Measurements from ENCODE around the gene HNRNPH2.
A peak's percentile ranks its signal among the peaks of the same experiment; 100 is the strongest.

Gene HNRNPH2

GRCh38 chrX:101368800-101369199, 39.2 kb upstream of the HNRNPH2 start:
- no peak for DNase-seq (ENCODE audit: low spot score)
- TF ChIP-seq, protein P1, sequence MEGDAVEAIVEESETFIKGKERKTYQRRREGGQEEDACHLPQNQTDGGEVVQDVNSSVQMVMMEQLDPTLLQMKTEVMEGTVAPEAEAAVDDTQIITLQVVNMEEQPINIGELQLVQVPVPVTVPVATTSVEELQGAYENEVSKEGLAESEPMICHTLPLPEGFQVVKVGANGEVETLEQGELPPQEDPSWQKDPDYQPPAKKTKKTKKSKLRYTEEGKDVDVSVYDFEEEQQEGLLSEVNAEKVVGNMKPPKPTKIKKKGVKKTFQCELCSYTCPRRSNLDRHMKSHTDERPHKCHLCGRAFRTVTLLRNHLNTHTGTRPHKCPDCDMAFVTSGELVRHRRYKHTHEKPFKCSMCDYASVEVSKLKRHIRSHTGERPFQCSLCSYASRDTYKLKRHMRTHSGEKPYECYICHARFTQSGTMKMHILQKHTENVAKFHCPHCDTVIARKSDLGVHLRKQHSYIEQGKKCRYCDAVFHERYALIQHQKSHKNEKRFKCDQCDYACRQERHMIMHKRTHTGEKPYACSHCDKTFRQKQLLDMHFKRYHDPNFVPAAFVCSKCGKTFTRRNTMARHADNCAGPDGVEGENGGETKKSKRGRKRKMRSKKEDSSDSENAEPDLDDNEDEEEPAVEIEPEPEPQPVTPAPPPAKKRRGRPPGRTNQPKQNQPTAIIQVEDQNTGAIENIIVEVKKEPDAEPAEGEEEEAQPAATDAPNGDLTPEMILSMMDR (IDR thresholded peaks at IDR 0.05), result no peak
- no peak overlapping the region for H3K4me3 ChIP-seq
- no peak overlapping the region for H3K27ac ChIP-seq

DNA sequence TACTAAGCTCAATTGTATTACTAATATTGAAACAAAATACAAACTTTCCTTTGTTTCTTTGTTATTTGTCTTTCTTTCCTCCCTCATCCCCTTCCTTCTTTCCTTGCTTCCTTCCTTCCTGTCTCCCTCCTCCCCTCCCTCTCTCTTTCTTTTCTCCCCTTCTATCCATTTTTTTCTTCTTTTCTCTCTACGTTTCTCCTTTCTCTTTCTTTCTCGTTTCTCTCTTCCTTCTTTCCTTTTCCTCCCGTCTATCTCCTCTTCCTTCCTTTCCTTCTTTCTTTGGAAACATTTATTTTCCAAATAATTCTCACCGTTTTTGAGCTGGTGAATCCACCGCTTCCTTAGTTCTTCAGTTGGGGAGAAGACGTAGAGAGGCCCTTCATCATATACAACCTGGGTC, 38.3 kb upstream of the HNRNPH2 start:
- TF ChIP-seq, protein P1 (IDR thresholded peaks at IDR 0.05), result no peak
- no peak overlapping the region for H3K27ac ChIP-seq
- H3K4me3 ChIP-seq, result no peak overlapping the region
- DNase-seq (ENCODE audit: low spot score), result no peak

DNA sequence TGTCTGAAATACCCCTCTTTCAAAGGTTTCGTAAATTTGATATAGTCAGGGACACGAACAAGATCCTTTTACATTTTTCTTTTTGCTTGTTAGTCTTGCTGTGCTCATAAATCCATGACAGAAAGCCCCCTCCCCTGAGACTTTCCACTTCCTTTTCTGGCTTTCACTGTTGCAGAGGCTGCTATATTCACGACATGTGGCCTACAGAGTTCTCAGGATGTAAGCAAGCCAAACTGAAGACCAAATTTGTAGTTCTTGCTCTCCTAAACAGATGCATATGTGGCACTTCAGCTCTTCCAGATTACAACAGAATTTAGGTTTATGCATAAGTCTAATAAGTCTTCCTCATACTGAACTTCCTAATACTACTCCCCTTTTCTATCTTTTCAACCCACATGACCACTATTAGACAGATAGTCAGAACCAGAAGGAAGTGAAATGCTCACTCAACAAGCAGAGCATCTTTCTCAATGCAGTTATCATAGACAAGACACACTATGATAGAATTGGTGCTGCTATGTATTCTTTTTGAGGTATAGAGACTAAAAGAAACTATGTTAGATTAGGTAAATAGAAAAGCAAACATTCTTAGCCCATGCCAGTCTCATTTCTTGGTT, 37.0 kb upstream of the HNRNPH2 start:
- TF ChIP-seq, protein P1 (IDR thresholded peaks at IDR 0.05), result no peak
- no peak overlapping the region for H3K4me3 ChIP-seq
- DNase-seq (ENCODE audit: low spot score), result no peak
- no peak overlapping the region for H3K27ac ChIP-seq

DNA sequence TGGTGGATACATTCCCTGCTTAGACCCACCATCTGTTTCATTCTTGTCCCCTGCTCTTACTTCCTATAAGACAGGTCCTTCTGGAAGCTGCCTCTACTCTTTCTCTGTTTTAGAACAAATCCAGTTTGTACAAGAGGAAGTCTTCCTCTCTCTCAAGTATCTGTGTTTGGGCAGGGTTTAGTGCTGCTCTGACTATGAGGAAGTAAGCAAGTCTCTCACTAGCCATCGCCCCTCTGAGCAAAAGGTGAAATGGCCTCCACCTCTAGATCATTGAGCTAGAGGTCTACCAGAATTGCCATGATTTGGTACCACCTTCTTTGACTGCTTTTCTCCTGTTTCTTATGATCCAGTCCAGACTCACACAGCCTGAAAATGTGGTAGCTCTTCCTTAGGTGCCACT, 30.5 kb upstream of the HNRNPH2 start:
- H3K27ac ChIP-seq, result no peak overlapping the region
- TF ChIP-seq, protein P1 (IDR thresholded peaks at IDR 0.05), result no peak
- no peak for DNase-seq (ENCODE audit: low spot score)
- no peak overlapping the region for H3K4me3 ChIP-seq

DNA sequence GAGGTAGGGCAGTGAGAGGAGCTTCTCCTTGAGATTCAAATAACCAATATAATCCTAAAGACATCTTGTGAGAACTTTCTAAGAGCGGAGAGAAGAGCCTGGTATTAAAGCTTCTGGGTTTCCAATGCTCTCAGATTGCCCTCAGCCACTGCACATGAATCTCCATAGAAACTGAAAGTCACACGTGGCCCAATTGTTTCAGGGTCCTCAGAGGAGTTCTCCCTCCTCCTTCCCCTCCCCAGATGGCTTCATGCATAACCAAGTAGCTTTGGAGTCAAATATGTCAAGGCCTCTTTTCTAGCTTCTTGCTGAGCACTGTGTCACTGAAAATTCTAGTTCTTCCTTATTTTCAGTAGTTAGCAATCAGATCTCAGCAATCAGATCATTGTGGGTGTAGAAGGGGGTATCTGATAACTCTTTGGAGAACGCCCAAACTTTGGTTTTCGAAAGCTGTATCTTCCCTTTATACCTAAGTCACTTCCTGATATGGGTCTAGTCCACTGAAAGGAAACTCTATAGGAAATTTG, 24.3 kb upstream of the HNRNPH2 start:
- DNase-seq (ENCODE audit: low spot score), result no peak
- no peak overlapping the region for H3K27ac ChIP-seq
- TF ChIP-seq, protein P1 (IDR thresholded peaks at IDR 0.05), result no peak

GRCh38 chrX:101385026-101385684, 22.9 kb upstream of the HNRNPH2 start:
- TF ChIP-seq, protein P1 (IDR thresholded peaks at IDR 0.05), result no peak
- Histone ChIP-seq H3K4me3 (peak overlapping the region; percentile 28), H3K27ac (no peak overlapping the region)
- DNase-seq (ENCODE audit: low spot score), result no peak

More for the DNA sequence above, 24.3 kb upstream of the HNRNPH2 start:
- no peak overlapping the region for H3K4me3 ChIP-seq

Data from coronary artery (tissue), 2 donors.